ENCODE data around the gene RAB7A. TPM values are rescaled to one million over a fixed set of nuclear protein-coding genes. Genes with fewer than 3 reads are reported as not detected.

RAB7A gene
- total RNA-seq, 1 experiment from 2014 or later: 155 TPM

GRCh38 chr3:128844502-128844901 lies 118.5 kb downstream of the RAB7A start:
- no peak overlapping the region for H3K4me2 ChIP-seq (ENCODE audit: insufficient read depth, insufficient read length, low read length)
- H2BK12ac ChIP-seq (ENCODE audit: insufficient read length, low read depth, low read length): no peak overlapping the region
- Mint-ChIP-seq H3K36me3 (ENCODE audit: insufficient read depth in 1 of 3, low read depth in 3 of 3) (peaks cover 0 to 2% (median 0%) of the 10 kb centered on the region in 3 experiments; a peak in 1 of 7 replicates), H3K4me3 (no peak overlapping the region), H3K4me1 (peaks cover 19 to 21% of the 10 kb centered on the region in 2 experiments), H3K27me3 (ENCODE audit: low read depth) (peaks cover 2% of the 10 kb centered on the region), H3K9me3 (peaks cover 11 to 12% of the 10 kb centered on the region in 2 experiments), H3K27ac (no peak overlapping the region; a peak in 1 of 7 replicates)
- H3T11ph ChIP-seq (ENCODE audit: low read length): no peak overlapping the region
- no peak overlapping the region for H2BK20ac ChIP-seq (ENCODE audit: low read depth, low read length, poor library complexity, severe bottlenecking)
- no peak overlapping the region for H2BK120ac ChIP-seq (ENCODE audit: low read depth, low read length, poor library complexity, severe bottlenecking)
- TF ChIP-seq, protein P1, sequence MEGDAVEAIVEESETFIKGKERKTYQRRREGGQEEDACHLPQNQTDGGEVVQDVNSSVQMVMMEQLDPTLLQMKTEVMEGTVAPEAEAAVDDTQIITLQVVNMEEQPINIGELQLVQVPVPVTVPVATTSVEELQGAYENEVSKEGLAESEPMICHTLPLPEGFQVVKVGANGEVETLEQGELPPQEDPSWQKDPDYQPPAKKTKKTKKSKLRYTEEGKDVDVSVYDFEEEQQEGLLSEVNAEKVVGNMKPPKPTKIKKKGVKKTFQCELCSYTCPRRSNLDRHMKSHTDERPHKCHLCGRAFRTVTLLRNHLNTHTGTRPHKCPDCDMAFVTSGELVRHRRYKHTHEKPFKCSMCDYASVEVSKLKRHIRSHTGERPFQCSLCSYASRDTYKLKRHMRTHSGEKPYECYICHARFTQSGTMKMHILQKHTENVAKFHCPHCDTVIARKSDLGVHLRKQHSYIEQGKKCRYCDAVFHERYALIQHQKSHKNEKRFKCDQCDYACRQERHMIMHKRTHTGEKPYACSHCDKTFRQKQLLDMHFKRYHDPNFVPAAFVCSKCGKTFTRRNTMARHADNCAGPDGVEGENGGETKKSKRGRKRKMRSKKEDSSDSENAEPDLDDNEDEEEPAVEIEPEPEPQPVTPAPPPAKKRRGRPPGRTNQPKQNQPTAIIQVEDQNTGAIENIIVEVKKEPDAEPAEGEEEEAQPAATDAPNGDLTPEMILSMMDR (conservative IDR thresholded peaks at IDR 0.05): no peak
- no peak overlapping the region for H3K4ac ChIP-seq (ENCODE audit: low read depth, low read length)
- H3K23ac ChIP-seq (ENCODE audit: insufficient read length, low read depth, low read length): no peak overlapping the region
- no peak overlapping the region for H2AFZ ChIP-seq (ENCODE audit: low read length)
- peaks cover 6% of the 10 kb centered on the region for H3K23me2 ChIP-seq (ENCODE audit: insufficient read length, low read depth, low read length, poor library complexity, severe bottlenecking)
- H4K20me1 ChIP-seq (ENCODE audit: control insufficient read depth, insufficient read depth, insufficient read length): no peaks in the 10 kb centered on the region
- WGBS (ENCODE audit: extremely low coverage, insufficient read length, low lambda C conversion rate): no CpG with 5 or more reads among the region's 6 CpGs
- H3K14ac ChIP-seq (ENCODE audit: insufficient read depth, low read length): no peak overlapping the region
- no peaks in the 10 kb centered on the region for H3K79me2 ChIP-seq (ENCODE audit: insufficient read depth, low read length)
- H3K9ac ChIP-seq (ENCODE audit: extremely low read depth, insufficient read length, low read length): no peak overlapping the region
- no peak overlapping the region for H2BK5ac ChIP-seq (ENCODE audit: insufficient read length, low read length)
- no peaks in the 10 kb centered on the region for H3K27me3 ChIP-seq (ENCODE audit: insufficient read depth, low read length)
- no peaks in the 10 kb centered on the region for H3K79me1 ChIP-seq (ENCODE audit: insufficient read depth, low read depth, low read length, poor library complexity, severe bottlenecking)
- H4K8ac ChIP-seq (replicated peaks; ENCODE audit: insufficient read length, low read depth, low read length): no peak overlapping the region
- H3K27ac ChIP-seq (ENCODE audit: insufficient read length, low read depth, low read length): no peak overlapping the region
- DNase-seq: no peak
- H3K9me3 ChIP-seq (ENCODE audit: control insufficient read depth, low read depth, low read length): no peaks in the 10 kb centered on the region
- H3K56ac ChIP-seq (ENCODE audit: insufficient read length, low read depth, low read length): no peak overlapping the region
- H2BK15ac ChIP-seq (ENCODE audit: low read depth, low read length): no peak overlapping the region
- no peak overlapping the region for H4K5ac ChIP-seq (ENCODE audit: insufficient read length, low read depth, low read length)
- H3K4me1 ChIP-seq (ENCODE audit: insufficient read depth, low read length): no peaks in the 10 kb centered on the region
- peak overlapping the region; percentile 20 for H4K91ac ChIP-seq (ENCODE audit: insufficient read length, low read depth, low read length)
- H3K18ac ChIP-seq (ENCODE audit: insufficient read length, low read depth, low read length): no peak overlapping the region
- no peak overlapping the region for H2AK5ac ChIP-seq (ENCODE audit: insufficient read length, low read length)

Data from H9 (cell line).